ENCODE results near the gene CCDC160. TPM values are rescaled to one million over a fixed set of nuclear protein-coding genes. Genes with fewer than 3 reads are reported as not detected.

The CCDC160 gene
- total and polyA plus RNA-seq, 2 of the 8 experiments (the other 6 are each of a cell fraction or from before 2014, with no cell fraction given), result 0.92 to 2.6 TPM

- Histone ChIP-seq H2BK12ac (ENCODE audit: low read depth, low read length) (no peak overlapping the region), H3K79me2 (ENCODE audit: control insufficient read depth in 1 of 2, insufficient read depth in 2 of 2, low read length in 2 of 2) (no peaks in the 10 kb centered on the region), H3K9ac (replicated peaks in 1 of 4; ENCODE audit: extremely low read depth in 1 of 4, low read depth in 3 of 4, low read length in 3 of 4) (no peak overlapping the region), H2BK15ac (ENCODE audit: low read length) (no peak overlapping the region), H3K79me1 (ENCODE audit: low read depth, low read length) (no peaks in the 10 kb centered on the region), H3K36me3 (ENCODE audit: control insufficient read depth in 2 of 4, insufficient read depth in 4 of 4, low read length in 3 of 4) (no peaks in the 10 kb centered on the region), H2BK5ac (ENCODE audit: low read depth, low read length) (no peak overlapping the region), H4K8ac (ENCODE audit: extremely low read depth, insufficient read depth, low read length) (no peak overlapping the region), H3K23me2 (ENCODE audit: low read depth, low read length) (no peaks in the 10 kb centered on the region), H3K56ac (replicated peaks; ENCODE audit: insufficient read length, low read depth, low read length) (no peak overlapping the region), H3K27ac (ENCODE audit: low read depth, low read length) (no peak overlapping the region), H2BK120ac (replicated peaks; ENCODE audit: low read depth, low read length) (no peak overlapping the region), H3K18ac (ENCODE audit: extremely low read depth, low read length) (no peak overlapping the region), H2AK5ac (ENCODE audit: low read depth, low read length) (no peak overlapping the region), H3K27me3 (replicated peaks in 1 of 4; ENCODE audit: control insufficient read depth in 3 of 4, extremely low read depth in 1 of 4, insufficient read depth in 3 of 4, low read length in 3 of 4) (no peaks in the 10 kb centered on the region), H3K4me1 (replicated peaks in 1 of 4; ENCODE audit: control insufficient read depth in 3 of 4, insufficient read depth in 4 of 4, low read length in 3 of 4) (no peaks in the 10 kb centered on the region), H3K4me3 (ENCODE audit: extremely low read depth in 1 of 4, insufficient read depth in 2 of 4, low read depth in 3 of 4, low read length in 4 of 4) (no peak overlapping the region), H3K23ac (ENCODE audit: insufficient read length) (no peak overlapping the region), H3K9me3 (ENCODE audit: insufficient read depth in 2 of 2, low read depth in 1 of 2, low read length in 1 of 2) (peaks cover 0 to 2% of the 10 kb centered on the region in 2 experiments; a peak in 1 of 4 replicates), H3K4me2 (ENCODE audit: insufficient read depth in 1 of 2, low read depth in 2 of 2, low read length in 2 of 2) (no peak overlapping the region), H4K20me1 (replicated peaks in 1 of 2; ENCODE audit: control insufficient read depth in 1 of 2, insufficient read depth in 2 of 2, low read length in 2 of 2) (no peaks in the 10 kb centered on the region), H3K4ac (replicated peaks; ENCODE audit: insufficient read length, low read depth, low read length) (no peak overlapping the region), H2AFZ (ENCODE audit: low read length) (no peak overlapping the region), H2BK20ac (ENCODE audit: low read length) (no peak overlapping the region), H3K14ac (ENCODE audit: insufficient read length) (no peak overlapping the region), H4K5ac (ENCODE audit: insufficient read length, low read depth, low read length) (no peak overlapping the region), H4K91ac (replicated peaks; ENCODE audit: insufficient read length, low read length) (no peak overlapping the region)
- DNase-seq (ENCODE audit: low read depth in 1 of 2, low spot score in 2 of 2) (no peak), FAIRE-seq (no peak)
- 97% methylated on average over 4 of the region's 4 CpGs; no CpG with 5 or more reads in 1 of the 2 experiments for WGBS, 2 experiments (ENCODE audit: extremely low coverage in 1 of 2, insufficient coverage in 1 of 2, insufficient read length in 1 of 2, insufficient replicate concordance in 2 of 2, low coverage in 1 of 2, low lambda C conversion rate in 2 of 2, missing lambda C conversion rate in 1 of 2)
- POLR2A ChIA-PET (ENCODE audit: partially characterized antibody), result no interaction called here
- TF ChIP-seq RFX5 (IDR thresholded peaks at IDR 0.05; ENCODE audit: borderline replicate concordance, low read depth, low read length) (no peak), SP4 (IDR thresholded peaks at IDR 0.05; ENCODE audit: low read length) (no peak), TCF12 (IDR thresholded peaks at IDR 0.05; ENCODE audit: low read depth, low read length) (no peak), GABPA (IDR thresholded peaks at IDR 0.05; ENCODE audit: borderline replicate concordance, insufficient read depth, low read length) (no peak), EZH2 (IDR thresholded peaks at IDR 0.05; ENCODE audit: low read depth, low read length, severe bottlenecking) (no peak)
- CTCF ChIA-PET (ENCODE audit: partially characterized antibody), result no interaction called here
Measured at GRCh38 chrX:134287346-134287745, 50.4 kb downstream of the CCDC160 start.

Measured in H1 (cell line).